Muscle of leg (tissue), 11 donors: Measurements from ENCODE around the gene POU2F2. TPM values are rescaled to one million over a fixed set of nuclear protein-coding genes. Genes with fewer than 3 reads are reported as not detected.

Experiments used
- DNase-seq: peaks from one replicate; pipeline ENCODE4 v3.0.0; 2013
- H3K27ac ChIP-seq: one replicate; pipeline ENCODE4 v1.5.1; 2013; ENCODE audit warnings: mild to moderate bottlenecking, low read length, control low read depth
- H3K27me3 ChIP-seq: one replicate; pipeline ENCODE4 v1.6.1; 2013; ENCODE audit warnings: low read length; ENCODE audit not compliant: control insufficient read depth, insufficient read depth
- H3K36me3 ChIP-seq: one replicate; pipeline ENCODE4 v1.6.1; 2013; ENCODE audit warnings: low read length; ENCODE audit not compliant: control insufficient read depth, insufficient read depth
- H3K4me1 ChIP-seq: one replicate; pipeline ENCODE4 v1.6.1; 2013; ENCODE audit warnings: low read length; ENCODE audit not compliant: control insufficient read depth, insufficient read depth
- H3K4me3 ChIP-seq: one replicate; pipeline ENCODE4 v1.5.1; 2013; ENCODE audit warnings: low read length, control low read depth
- H3K9me3 ChIP-seq: replicated peaks from 2 replicates; pipeline ENCODE4 v1.6.1; 2013; ENCODE audit warnings: low read depth, low read length; ENCODE audit not compliant: control insufficient read depth
- WGBS: methylation state at CpG from one replicate; pipeline ENCODE4 v1.1.5; 2013; ENCODE audit warnings: missing lambda C conversion rate; ENCODE audit not compliant: insufficient coverage; 5-methylcytosine and 5-hydroxymethylcytosine counted together
- polyA plus RNA-seq, 8 donors: library from polyadenylated mRNA; unstranded; fragments of 120-200 nt; gene quantifications; one replicate each; pipeline versions ENCODE4 v1.2.1 to v1.2.3, GENCODE V29; 2013; ENCODE audit warnings: inconsistent platforms in 1 of 8, low replicate concordance in 1 of 8; ENCODE audit not compliant: insufficient read length in 8 of 8, insufficient read depth in 1 of 8
- total RNA-seq: library from RNA; stranded (reverse); fragments of 120-200 nt; gene quantifications from one replicate; pipeline ENCODE4 v1.2.4, GENCODE V29; 2013

POU2F2 gene
- total and polyA plus RNA-seq, 9 donors, result 0.35 to 1.7 (median 1.2) TPM

- WGBS, result 95% methylated on average over 28 of the region's 28 CpGs
- peaks cover 15% of the 10 kb centered on the region for H3K4me1 ChIP-seq
These were observed 51.4 kb downstream of the POU2F2 start for GRCh38 chr19:42080764-42081375.

DNA sequence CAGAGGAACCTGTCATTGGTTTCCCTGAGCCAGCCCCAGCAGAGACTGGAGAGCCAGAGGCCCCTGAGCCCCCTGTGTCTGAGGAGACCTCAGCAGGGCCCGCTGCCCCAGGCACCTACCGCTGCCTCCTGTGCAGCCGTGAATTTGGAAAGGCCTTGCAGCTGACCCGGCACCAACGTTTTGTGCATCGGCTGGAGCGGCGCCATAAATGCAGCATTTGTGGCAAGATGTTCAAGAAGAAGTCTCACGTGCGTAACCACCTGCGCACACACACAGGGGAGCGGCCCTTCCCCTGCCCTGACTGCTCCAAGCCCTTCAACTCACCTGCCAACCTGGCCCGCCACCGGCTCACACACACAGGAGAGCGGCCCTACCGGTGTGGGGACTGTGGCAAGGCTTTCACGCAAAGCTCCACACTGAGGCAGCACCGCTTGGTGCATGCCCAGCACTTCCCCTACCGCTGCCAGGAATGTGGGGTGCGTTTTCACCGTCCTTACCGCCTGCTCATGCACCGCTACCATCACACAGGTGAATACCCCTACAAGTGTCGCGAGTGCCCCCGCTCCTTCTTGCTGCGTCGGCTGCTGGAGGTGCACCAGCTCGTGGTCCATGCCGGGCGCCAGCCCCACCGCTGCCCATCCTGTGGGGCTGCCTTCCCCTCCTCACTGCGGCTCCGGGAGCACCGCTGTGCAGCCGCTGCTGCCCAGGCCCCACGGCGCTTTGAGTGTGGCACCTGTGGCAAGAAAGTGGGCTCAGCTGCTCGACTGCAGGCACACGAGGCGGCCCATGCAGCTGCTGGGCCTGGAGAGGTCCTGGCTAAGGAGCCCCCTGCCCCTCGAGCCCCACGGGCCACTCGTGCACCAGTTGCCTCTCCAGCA is 52.1 kb downstream of the POU2F2 start:
- Histone ChIP-seq H3K27me3 (no peaks in the 10 kb centered on the region), H3K9me3 (no peaks in the 10 kb centered on the region), H3K4me3 (no peak overlapping the region), H3K36me3 (peaks cover 44% of the 10 kb centered on the region), H3K27ac (no peak overlapping the region), H3K4me1 (peaks cover 16% of the 10 kb centered on the region)
- 94% methylated on average over 43 of the region's 44 CpGs for WGBS
- DNase-seq, result no peak

More at GRCh38 chr19:42080764-42081375, 51.4 kb downstream of the POU2F2 start:
- peaks cover 44% of the 10 kb centered on the region for H3K36me3 ChIP-seq
- H3K27ac ChIP-seq, result no peak overlapping the region
- no peaks in the 10 kb centered on the region for H3K9me3 ChIP-seq
- DNase-seq, result no peak
- no peaks in the 10 kb centered on the region for H3K27me3 ChIP-seq
- H3K4me3 ChIP-seq, result no peak overlapping the region

GRCh38 chr19:42079276-42079669 is 53.0 kb downstream of the POU2F2 start:
- H3K36me3 ChIP-seq, result peaks cover 44% of the 10 kb centered on the region
- H3K4me3 ChIP-seq, result no peak overlapping the region
- H3K27ac ChIP-seq, result no peak overlapping the region
- no peak for DNase-seq
- no peaks in the 10 kb centered on the region for H3K27me3 ChIP-seq
- WGBS, result 91% methylated on average over 13 of the region's 16 CpGs
- peaks cover 23% of the 10 kb centered on the region for H3K4me1 ChIP-seq
- H3K9me3 ChIP-seq, result no peaks in the 10 kb centered on the region

DNA sequence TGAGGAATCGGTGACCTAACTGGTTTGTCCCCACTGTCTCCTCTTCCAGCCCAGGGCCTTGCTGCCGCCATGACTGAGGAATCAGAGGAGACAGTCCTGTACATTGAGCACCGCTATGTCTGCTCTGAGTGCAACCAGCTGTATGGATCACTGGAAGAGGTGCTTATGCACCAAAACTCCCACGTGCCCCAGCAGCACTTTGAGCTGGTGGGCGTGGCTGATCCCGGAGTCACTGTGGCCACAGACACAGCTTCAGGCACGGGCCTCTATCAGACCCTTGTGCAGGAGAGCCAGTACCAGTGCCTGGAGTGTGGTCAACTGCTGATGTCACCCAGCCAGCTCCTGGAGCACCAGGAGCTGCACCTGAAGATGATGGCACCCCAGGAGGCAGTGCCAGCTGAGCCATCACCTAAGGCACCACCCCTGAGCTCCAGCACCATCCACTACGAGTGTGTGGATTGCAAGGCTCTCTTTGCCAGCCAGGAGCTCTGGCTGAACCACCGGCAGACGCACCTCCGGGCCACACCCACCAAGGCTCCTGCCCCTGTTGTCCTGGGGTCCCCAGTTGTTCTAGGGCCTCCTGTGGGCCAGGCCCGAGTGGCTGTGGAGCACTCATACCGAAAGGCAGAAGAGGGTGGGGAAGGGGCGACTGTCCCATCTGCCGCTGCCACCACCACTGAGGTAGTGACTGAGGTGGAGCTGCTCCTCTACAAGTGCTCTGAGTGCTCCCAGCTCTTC is 53.5 kb downstream of the POU2F2 start:
- peaks cover 44% of the 10 kb centered on the region for H3K36me3 ChIP-seq
- H3K9me3 ChIP-seq, result no peaks in the 10 kb centered on the region
- H3K27ac ChIP-seq, result no peak overlapping the region
- DNase-seq, result no peak
- H3K4me3 ChIP-seq, result no peak overlapping the region
- 78% methylated on average over 13 of the region's 15 CpGs for WGBS
- no peaks in the 10 kb centered on the region for H3K27me3 ChIP-seq
- H3K4me1 ChIP-seq, result peaks cover 23% of the 10 kb centered on the region

DNA sequence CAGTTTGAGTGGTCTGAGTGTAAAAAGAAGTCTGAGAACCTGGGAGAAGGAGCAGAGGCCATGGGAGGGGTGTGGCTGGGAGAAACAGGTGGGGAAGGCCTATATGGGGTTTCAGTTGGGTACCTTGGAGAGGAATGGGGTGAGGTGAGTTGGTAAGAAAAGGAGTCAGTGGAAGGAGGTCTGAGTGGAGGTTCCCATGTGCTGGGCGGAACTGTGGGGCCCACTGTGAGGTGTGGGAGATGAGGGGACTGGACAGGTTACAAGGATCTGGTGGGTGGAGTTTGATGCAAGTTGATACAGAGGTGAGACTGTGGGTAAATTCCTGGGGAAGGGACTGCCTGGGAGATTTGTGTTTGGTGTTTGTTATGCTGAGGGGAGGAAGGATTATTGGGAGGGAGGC is 54.2 kb downstream of the POU2F2 start:
- Histone ChIP-seq H3K4me3 (no peak overlapping the region), H3K27ac (no peak overlapping the region), H3K9me3 (no peaks in the 10 kb centered on the region), H3K36me3 (peaks cover 42% of the 10 kb centered on the region), H3K27me3 (no peaks in the 10 kb centered on the region), H3K4me1 (peaks cover 23% of the 10 kb centered on the region)
- WGBS, result 92% methylated on average over 1 of the region's 1 CpG
- DNase-seq, result no peak

- WGBS, result under 1% methylated on average over 33 of the region's 33 CpGs
- Histone ChIP-seq H3K27ac (peak overlapping the region; percentile 71), H3K4me1 (peaks cover 23% of the 10 kb centered on the region), H3K27me3 (no peaks in the 10 kb centered on the region), H3K9me3 (no peaks in the 10 kb centered on the region), H3K4me3 (peak overlapping the region; percentile 85), H3K36me3 (peaks cover 35% of the 10 kb centered on the region)
- no peak for DNase-seq
These were observed 55.8 kb downstream of the POU2F2 start for GRCh38 chr19:42076380-42076944.

DNA sequence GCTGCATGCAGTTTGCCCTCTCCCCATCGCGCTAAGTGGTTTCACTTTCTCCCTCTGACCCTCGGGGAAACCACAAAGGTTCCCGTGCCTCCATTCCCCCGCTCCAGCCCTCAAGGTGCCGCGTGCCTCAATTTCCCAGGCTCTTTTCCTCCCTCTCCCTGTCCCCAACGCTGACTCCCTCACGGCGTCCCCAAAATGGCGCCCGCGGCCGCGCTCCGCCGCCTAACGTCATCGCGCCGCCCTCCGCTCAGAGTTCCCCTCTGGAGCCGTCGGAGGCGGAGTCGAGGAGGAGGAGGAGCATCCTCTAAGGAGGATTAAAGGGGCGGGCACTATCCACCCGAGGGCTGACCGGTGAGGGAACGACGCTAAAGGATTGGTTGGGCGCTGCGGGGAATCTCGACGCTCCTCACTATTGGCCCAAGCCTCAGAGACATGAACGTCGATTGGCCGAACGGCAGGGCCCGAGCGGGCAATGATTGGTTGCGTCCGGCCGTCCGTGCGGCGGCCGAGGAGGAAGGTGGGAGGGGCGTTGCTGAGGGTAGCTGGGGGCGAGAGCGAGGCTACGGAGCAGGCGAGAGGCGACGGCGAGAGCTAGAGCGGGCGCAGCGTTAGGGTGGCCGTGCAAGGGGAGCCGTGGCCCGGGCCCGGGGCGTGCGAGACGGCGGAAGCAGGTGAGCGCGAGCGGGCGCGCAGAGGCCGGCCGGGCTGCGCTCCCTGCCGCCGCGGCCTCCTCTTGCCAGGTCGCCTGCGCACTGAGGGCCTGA is 56.4 kb downstream of the POU2F2 start, which contains the start of gene ZNF574:
Gene ZNF574 (plus strand): TSS at position 551 of the 764 bp plus-strand sequence. CDS start 2,441 bp downstream, outside the sequence.
- H3K27ac ChIP-seq, result peak within 1 kb of the TSS; percentile 99
- peak; percentile 100 for DNase-seq
- under 1% methylated on average over 64 of the region's 80 CpGs for WGBS

DNA sequence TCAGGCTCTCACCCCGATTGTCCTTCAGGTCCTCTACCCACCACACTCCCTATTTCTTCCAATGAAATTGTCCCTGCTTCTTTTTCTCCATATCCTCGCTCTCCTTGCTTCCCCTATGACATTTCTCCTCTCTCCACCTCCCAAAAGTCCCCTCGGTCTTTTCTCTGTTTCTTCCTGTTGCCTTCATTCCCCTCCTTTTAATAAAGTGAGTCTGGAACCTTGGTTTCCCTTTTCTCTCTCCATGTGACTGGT is 57.0 kb downstream of the POU2F2 start:
- H3K4me1 ChIP-seq, result peaks cover 25% of the 10 kb centered on the region
- peak overlapping the region; percentile 77 for H3K4me3 ChIP-seq
- WGBS, result 28% methylated on average over 3 of the region's 3 CpGs
- peaks cover 2% of the 10 kb centered on the region for H3K27me3 ChIP-seq
- DNase-seq, result no peak
- peak overlapping the region; percentile 99 for H3K27ac ChIP-seq
- H3K9me3 ChIP-seq, result no peaks in the 10 kb centered on the region
- H3K36me3 ChIP-seq, result peaks cover 23% of the 10 kb centered on the region

More for the DNA sequence above, 56.4 kb downstream of the POU2F2 start, which contains the start of gene ZNF574:
- peaks cover 23% of the 10 kb centered on the region for H3K4me1 ChIP-seq
- peaks cover 1% of the 10 kb centered on the region for H3K27me3 ChIP-seq
- peaks cover 28% of the 10 kb centered on the region for H3K36me3 ChIP-seq
- H3K9me3 ChIP-seq, result no peaks in the 10 kb centered on the region
- H3K4me3 ChIP-seq, result peak within 1 kb of the TSS; percentile 85

- Histone ChIP-seq H3K27me3 (peaks cover 4% of the 10 kb centered on the region), H3K9me3 (no peaks in the 10 kb centered on the region), H3K4me1 (peaks cover 31% of the 10 kb centered on the region), H3K36me3 (peaks cover 17% of the 10 kb centered on the region), H3K4me3 (peak overlapping the region; percentile 77), H3K27ac (peak overlapping the region; percentile 99)
- peak; percentile 48 for DNase-seq
- WGBS, result 75% methylated on average over 16 of the region's 27 CpGs
These were observed 57.5 kb downstream of the POU2F2 start for GRCh38 chr19:42074513-42075363.
